GM19324 (cell line): ENCODE data around the gene OR5T3.
"Not testable (repeated sequence)": the region's sequence is repeated elsewhere in the genome, so short reads cannot be mapped to it uniquely, and the experiment has no call there.

Experiments used
- ATAC-seq: cut with Tn5 transposase; IDR thresholded peaks from one replicate; pipeline ENCODE4 v1.9.1; 2021; ENCODE audit warnings: mild to moderate bottlenecking, moderate library complexity; ENCODE audit not compliant: unreplicated experiment, low FRiP score

The OR5T3 gene

DNA sequence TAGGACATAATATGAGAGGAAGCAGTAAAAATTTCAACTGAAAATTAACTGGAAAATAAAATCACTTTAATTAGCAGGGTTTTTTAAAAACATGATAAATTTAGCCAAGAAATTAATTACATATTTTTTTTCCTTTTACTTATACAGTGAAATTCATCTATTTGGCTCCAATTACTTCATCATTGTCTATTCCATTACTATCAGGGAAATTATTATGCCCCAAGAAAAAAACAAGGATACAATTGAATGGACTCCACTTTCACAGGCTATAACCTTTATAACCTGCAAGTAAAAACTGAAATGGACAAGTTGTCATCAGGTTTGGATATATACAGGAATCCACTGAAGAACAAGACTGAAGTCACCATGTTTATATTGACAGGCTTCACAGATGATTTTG lies at the start of gene OR5T3:
Gene OR5T3 (plus strand): TSS at position 301 of the 400 bp plus-strand sequence. CDS start 0 bp downstream, at position 301.
- ATAC-seq = no peak

DNA sequence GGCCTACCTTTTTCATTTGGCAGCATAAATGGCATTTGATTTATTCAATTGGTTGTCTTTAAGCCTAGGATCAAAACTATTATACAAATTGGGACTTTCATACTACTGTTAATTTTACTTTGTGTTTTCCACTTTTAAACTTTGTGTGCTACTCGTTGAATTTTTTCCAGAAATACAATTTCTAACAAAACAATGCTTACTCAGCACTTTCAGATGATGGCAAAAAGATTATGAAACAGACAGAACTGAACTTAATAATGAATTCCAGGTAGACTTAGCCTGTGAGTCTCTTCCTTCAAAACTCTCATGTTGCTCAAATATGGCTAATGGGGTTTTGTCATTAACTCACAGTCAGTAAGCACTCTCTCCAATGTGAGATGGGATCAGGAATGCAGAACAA lies 44.3 kb upstream of the OR5T3 start:
- no peak for ATAC-seq

DNA sequence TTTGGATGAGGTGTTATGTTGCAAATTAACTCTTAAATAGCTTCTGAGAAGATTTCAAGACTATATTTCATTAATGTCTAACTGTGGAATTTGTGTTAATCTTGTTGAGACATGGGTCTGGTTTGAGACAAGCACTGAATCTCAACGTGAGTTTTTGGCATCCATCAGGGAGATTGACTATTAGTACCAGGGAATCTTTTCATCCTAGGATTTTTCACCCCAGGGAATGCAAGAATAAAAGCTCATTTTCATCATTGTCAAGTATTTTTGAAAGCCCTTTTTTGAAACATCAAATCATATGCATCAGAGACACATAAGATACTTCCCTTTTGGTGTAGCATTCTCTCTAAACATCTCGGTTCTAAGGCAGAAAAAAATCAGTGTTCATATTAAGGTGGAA lies 37.5 kb upstream of the OR5T3 start:
- ATAC-seq = no peak

DNA sequence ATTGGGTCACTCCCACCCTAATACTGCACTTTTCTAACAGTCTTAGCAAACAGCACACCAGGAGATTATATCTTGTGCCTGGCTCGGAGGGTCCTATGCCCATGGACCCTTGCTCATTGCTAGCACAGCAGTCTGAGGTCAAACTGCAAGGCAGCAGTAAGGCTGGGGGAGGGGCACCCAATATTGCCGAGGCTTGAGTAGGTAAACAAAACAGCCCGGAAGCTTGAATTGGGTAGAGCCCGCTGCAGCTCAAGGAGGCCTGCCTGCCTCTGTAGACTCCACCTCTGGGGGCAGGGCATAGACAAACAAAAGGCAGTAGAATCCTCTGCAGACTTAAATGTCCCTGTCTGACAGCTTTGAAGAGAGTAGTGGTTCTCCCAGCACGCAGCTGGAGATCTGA lies 32.3 kb upstream of the OR5T3 start:
- ATAC-seq = not testable (repeated sequence)

DNA sequence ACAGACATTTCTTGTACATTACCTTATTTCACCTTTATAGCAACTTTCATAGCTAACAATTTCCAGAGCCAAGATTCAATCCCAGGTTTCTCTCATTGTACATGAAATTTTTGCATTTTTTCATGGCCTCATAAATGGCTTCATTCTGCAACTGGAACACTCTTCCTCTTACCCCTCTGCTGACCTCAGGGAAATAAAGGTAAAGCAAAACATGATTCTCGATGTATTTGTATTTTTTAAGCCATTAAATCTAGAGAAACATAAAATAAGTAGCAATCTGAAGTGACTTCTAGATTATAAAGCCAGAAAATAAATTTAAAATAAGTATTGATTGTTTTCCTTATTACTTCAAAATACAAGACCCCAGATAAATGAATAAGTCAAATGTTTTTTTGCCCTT lies 17.9 kb upstream of the OR5T3 start, which contains the start of gene OR5T2:
Gene OR5T2 (minus strand): TSS at position 101 of the 400 bp plus-strand sequence. CDS start 1,193 bp downstream, outside the sequence.
- no peak for ATAC-seq

DNA sequence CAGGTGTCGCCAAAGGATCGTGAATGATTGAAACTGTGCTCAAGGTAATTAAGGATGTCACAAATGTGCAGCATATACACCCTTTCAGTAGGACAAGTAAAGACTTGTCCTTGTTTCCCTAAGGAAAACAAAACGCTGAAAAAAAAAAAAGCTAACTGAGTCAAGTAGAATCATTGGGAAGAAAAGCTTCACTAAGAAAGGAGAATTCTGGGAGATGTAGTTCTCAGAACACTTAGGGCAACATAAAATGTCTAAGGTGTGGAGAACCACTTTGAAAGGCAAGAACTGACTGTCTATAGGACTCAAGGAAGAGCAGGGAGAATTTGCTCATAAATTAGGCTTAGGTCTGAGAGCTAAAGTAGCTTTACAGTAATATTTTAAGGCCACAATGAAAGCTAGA lies 19.0 kb downstream of the OR5T3 start:
- no peak for ATAC-seq

DNA sequence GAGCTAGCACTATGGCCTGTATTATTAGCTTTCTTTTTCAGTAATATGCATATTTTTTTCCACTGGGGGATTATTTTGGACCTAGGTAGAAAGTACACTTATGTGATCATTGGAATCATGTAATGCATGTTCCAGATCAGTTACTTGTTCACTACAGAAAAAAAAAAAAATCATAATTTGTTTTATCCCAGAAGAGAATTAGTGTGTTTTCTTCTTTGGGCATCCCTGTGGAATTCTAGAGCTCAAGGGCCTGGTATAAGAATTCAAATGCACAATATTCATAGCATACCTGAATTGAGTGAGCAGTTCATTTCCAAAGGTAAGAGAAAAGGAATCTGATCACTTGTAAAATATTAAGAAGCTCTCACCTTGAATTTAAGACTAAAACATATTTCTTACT lies 21.8 kb downstream of the OR5T3 start, which contains the start of gene OR5T1:
Gene OR5T1 (plus strand): TSS at position 301 of the 400 bp plus-strand sequence. CDS start 1,485 bp downstream, outside the sequence.
- ATAC-seq = no peak

DNA sequence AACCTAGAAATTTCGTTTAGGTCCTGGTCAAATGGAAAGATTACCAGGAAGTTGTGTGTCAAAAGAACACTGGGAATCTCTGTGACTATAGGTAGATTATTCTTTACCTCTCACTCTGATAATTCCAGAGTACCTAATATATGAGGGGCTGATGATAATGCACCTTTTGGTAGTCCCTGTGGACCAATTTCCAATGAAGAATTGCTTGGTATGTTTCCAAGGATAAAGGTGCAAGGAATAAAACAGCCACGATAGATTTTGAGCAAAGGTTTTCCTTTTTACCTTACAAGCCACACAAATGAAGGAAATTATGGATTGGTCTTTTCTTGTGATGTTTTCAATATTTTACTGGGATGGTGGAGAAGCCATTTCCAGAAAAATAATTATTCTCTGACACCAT lies 40.1 kb downstream of the OR5T3 start, which contains the start of gene OR8H1:
Gene OR8H1 (minus strand): TSS at position 101 of the 400 bp plus-strand sequence. CDS start 1,192 bp downstream, outside the sequence.
- ATAC-seq = no peak

DNA sequence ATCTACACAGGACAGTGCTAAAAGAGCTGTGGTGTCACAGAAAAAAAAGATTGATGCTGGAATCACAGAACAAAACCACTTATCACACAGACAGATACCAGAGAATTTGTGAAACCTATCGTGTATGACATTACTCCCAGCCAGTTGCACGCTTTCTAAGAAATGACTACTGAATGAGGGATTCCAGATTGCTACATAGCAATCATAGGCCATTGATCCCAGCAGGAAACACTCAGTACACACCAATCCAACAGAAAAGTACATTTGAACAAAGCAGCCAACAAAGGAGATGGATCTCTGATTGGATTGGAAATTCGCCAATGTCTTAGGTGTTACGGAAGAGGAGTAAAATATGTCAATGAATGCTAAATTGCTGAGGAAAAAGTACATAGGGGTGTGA lies 44.8 kb downstream of the OR5T3 start:
- no peak for ATAC-seq
